Body of pancreas (tissue), 4 donors: Measurements from ENCODE around the gene MPZL3. TPM values are rescaled to one million over a fixed set of nuclear protein-coding genes. Genes with fewer than 3 reads are reported as not detected.

ENCODE experiments used
- ATAC-seq: fragments of 150-250 bp; one replicate; pipeline ENCODE4 v1.9.1; 2016
- DNase-seq, 4 donors: peaks; one replicate each; pipeline ENCODE4 v3.0.0-alpha.2; 2019
- H3K27ac ChIP-seq, 4 donors: fragments of 200-600 bp; sonication (generic); 1 replicate in 3 of 4; 2 replicates in 1 of 4; pipeline versions ENCODE4 v1.5.1 to v1.6.1; 2016 to 2019; ENCODE audit warnings: mild to moderate bottlenecking in 1 of 4, mixed read lengths in 1 of 4, moderate library complexity in 1 of 4
- H3K27me3 ChIP-seq, 2 donors: fragments of 200-600 bp; sonication (generic); one replicate each; pipeline ENCODE4 v1.6.0; 2016; ENCODE audit warnings: mild to moderate bottlenecking in 1 of 2
- H3K36me3 ChIP-seq, 2 donors: fragments of 200-600 bp; sonication (generic); replicated peaks in 1 of 2; 2 replicates each; pipeline ENCODE4 v1.5.1; 2016; ENCODE audit warnings: low read depth in 2 of 2; ENCODE audit not compliant: insufficient read depth in 1 of 2
- H3K4me1 ChIP-seq: fragments of 200-600 bp; sonication (generic); one replicate; pipeline ENCODE4 v1.6.0; 2016
- H3K4me3 ChIP-seq, 2 donors: fragments of 200-600 bp; sonication (generic); 1 replicate in 1 of 2; 2 replicates in 1 of 2; pipeline ENCODE4 v1.5.1; 2016 to 2019
- H3K9me3 ChIP-seq, 3 donors: fragments of 200-600 bp; sonication (generic); 1 replicate in 2 of 3; 2 replicates in 1 of 3; pipeline ENCODE4 v1.5.1; 2016
- POLR2A ChIP-seq, 3 donors: fragments of 450-650 bp; IDR thresholded peaks; one replicate each; pipeline ENCODE4 v1.6.1; 2016; ENCODE audit warnings: antibody characterized with exemption in 3 of 3, mild to moderate bottlenecking in 2 of 3
- WGBS, 2 donors: methylation state at CpG; one replicate each; pipeline ENCODE4 v1.1.5; 2017; 5-methylcytosine and 5-hydroxymethylcytosine counted together
- intact Hi-C: fragments of 100-400 bp; cut with DNase I; formaldehyde crosslinking; loops from one replicate; pipeline ENCODE4 v1.15.1; 2023
- total RNA-seq, 2 donors: library from RNA; depleted of rRNA; stranded (reverse); fragments of >200 nt; gene quantifications; one replicate each; pipeline ENCODE4 v1.1.0, GENCODE V29; 2016
- TF ChIP-seq, protein P1 (sequence below), 7 experiments: fragments of 450-650 bp in 4 of 7; fragments of 200-600 bp in 3 of 7; sonication (generic) in 3 of 7; IDR thresholded peaks; one replicate each; pipeline ENCODE4 v1.5.1; 2016 to 2019; ENCODE audit warnings: antibody characterized with exemption in 7 of 7

MPZL3 gene
- total RNA-seq, 2 donors from 2014 or later = 4.0 to 8.0 TPM

DNA sequence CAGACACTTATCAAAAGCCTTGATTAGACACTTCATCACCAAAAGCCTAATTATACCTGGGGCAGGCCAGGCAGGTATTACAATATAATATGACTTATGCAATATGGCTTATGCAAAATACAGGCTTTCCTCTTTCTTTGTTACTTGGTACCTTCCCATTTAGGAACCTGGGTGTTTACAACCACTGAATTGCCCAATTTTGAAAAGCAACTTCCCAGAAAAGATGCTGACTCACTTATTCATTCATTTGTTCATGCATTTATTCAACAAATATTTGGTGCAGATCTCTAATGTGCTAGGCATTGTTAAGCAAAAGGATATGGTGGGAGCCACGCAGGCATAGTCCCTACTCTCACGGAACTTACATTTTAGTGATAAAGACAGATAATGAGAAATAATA, 13.7 kb downstream of the MPZL3 start:
- no peaks in the 10 kb centered on the region for H3K36me3 ChIP-seq
- H3K9me3 ChIP-seq = no peaks in the 10 kb centered on the region
- 84 to 90% methylated on average over 2 of the region's 2 CpGs for WGBS, 2 donors
- H3K27me3 ChIP-seq = no peaks in the 10 kb centered on the region
- H3K27ac ChIP-seq = no peak overlapping the region
- TF ChIP-seq, protein P1, sequence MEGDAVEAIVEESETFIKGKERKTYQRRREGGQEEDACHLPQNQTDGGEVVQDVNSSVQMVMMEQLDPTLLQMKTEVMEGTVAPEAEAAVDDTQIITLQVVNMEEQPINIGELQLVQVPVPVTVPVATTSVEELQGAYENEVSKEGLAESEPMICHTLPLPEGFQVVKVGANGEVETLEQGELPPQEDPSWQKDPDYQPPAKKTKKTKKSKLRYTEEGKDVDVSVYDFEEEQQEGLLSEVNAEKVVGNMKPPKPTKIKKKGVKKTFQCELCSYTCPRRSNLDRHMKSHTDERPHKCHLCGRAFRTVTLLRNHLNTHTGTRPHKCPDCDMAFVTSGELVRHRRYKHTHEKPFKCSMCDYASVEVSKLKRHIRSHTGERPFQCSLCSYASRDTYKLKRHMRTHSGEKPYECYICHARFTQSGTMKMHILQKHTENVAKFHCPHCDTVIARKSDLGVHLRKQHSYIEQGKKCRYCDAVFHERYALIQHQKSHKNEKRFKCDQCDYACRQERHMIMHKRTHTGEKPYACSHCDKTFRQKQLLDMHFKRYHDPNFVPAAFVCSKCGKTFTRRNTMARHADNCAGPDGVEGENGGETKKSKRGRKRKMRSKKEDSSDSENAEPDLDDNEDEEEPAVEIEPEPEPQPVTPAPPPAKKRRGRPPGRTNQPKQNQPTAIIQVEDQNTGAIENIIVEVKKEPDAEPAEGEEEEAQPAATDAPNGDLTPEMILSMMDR (IDR thresholded peaks at IDR 0.05) = no peak
- TF ChIP-seq POLR2A (IDR thresholded peaks at IDR 0.05) = no peak
- no peak for ATAC-seq
- intact Hi-C loops = no loop called here
- DNase-seq = no peak
- peaks cover 20% of the 10 kb centered on the region for H3K4me1 ChIP-seq
- no peak overlapping the region for H3K4me3 ChIP-seq

DNA sequence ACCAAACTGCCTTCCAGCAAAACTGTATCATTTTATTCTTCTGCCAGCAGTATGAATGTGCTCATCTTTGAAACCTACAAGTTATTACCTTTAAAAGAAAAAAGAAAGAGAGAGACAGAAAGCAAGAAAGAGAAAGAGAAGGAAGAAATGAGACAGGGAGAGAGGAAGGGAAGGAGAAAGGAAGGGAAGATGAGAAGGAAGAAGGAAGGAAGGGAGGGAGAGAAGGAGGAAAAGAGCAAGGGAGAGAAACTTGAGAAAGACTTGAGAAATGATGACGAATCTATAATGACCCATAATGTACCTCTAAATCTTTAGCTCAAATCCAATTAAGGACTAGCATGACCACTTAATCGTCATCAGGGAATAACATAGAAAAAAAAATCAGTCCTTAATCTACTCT, 16.0 kb downstream of the MPZL3 start:
- Histone ChIP-seq H3K4me1 (peaks cover 10% of the 10 kb centered on the region), H3K27me3 (no peaks in the 10 kb centered on the region), H3K27ac (no peak overlapping the region), H3K4me3 (no peak overlapping the region), H3K9me3 (no peaks in the 10 kb centered on the region), H3K36me3 (peaks cover 0 to 5% of the 10 kb centered on the region in 2 donors)
- ATAC-seq = no peak
- TF ChIP-seq POLR2A (IDR thresholded peaks at IDR 0.05) = no peak
- TF ChIP-seq, protein P1 (IDR thresholded peaks at IDR 0.05) = no peak
- DNase-seq = no peak
- intact Hi-C loops = no loop called here
- WGBS, 2 donors = 65 to 80% methylated on average over 2 of the region's 2 CpGs

- no peaks in the 10 kb centered on the region for H3K27me3 ChIP-seq
- H3K4me1 ChIP-seq = no peaks in the 10 kb centered on the region
- no peaks in the 10 kb centered on the region for H3K9me3 ChIP-seq
- TF ChIP-seq, protein P1 (IDR thresholded peaks at IDR 0.05) = no peak
- no peak for TF ChIP-seq POLR2A (IDR thresholded peaks at IDR 0.05)
- intact Hi-C loops = no loop called here
- H3K27ac ChIP-seq = no peak overlapping the region
- no peak overlapping the region for H3K4me3 ChIP-seq
- no peak for DNase-seq
- WGBS, 2 donors = 92 to 93% methylated on average over 5 of the region's 5 CpGs
- H3K36me3 ChIP-seq = peaks cover 0 to 5% of the 10 kb centered on the region in 2 donors
- ATAC-seq = no peak
Measured at GRCh38 chr11:118234833-118235232, 17.3 kb downstream of the MPZL3 start.

DNA sequence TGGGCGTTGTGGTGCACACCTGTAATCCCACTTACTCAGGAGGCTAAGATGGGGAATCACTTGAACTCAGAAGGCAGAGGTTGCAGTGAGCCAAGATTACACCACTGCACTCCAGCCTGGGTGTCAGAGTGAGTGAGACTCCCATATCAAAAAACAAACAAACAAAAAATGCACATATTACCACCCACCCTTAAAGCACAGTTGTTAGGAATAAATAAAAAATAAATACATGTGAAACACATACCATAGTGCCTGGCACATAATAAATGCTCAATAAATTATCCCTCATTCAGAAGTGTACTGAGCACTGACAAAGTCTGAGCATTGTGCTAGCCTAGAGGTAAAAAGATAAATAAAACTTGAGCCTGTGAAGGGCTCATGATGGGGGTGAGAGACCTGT, 18.3 kb downstream of the MPZL3 start:
- no peaks in the 10 kb centered on the region for H3K4me1 ChIP-seq
- intact Hi-C loops = no loop called here
- H3K4me3 ChIP-seq = no peak overlapping the region
- ATAC-seq (no peak), DNase-seq (no peak)
- WGBS, 2 donors = 65 to 89% methylated on average over 1 of the region's 1 CpG
- H3K36me3 ChIP-seq = peaks cover 0 to 5% of the 10 kb centered on the region in 2 donors
- H3K27ac ChIP-seq = no peak overlapping the region
- TF ChIP-seq, protein P1 (IDR thresholded peaks at IDR 0.05) = no peak
- TF ChIP-seq POLR2A (IDR thresholded peaks at IDR 0.05) = no peak
- no peaks in the 10 kb centered on the region for H3K9me3 ChIP-seq
- no peaks in the 10 kb centered on the region for H3K27me3 ChIP-seq

DNA sequence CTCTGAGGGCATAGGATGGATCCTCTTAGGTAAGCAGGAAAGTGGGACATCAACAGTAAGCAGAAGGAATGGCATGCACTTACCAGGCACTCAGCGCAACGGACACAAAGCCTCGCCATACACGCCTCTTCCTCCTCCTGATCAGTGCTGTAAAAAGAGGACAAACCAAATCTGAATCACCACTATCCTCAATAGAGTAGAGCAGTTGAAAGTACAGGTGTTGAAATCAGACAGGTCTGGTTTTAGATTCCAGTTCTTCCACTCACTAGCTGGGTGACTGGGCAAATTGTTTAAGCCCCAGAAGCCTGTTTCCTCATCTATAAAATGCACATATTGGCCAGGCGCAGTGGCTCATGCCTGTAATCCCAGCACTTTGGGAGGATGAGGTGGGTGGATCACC, 18.8 kb downstream of the MPZL3 start:
- Histone ChIP-seq H3K9me3 (no peaks in the 10 kb centered on the region), H3K4me1 (no peaks in the 10 kb centered on the region), H3K27me3 (no peaks in the 10 kb centered on the region), H3K27ac (no peak overlapping the region), H3K4me3 (no peak overlapping the region), H3K36me3 (peaks cover 0 to 5% of the 10 kb centered on the region in 2 donors)
- intact Hi-C loops = no loop called here
- ATAC-seq = no peak
- no peak for DNase-seq
- TF ChIP-seq, protein P1 (IDR thresholded peaks at IDR 0.05) = no peak
- no peak for TF ChIP-seq POLR2A (IDR thresholded peaks at IDR 0.05)
- WGBS, 2 donors = 96% methylated on average over 5 of the region's 5 CpGs
